Adrenal gland (tissue), 12 donors: ENCODE measurements around the gene TK2. TPM values are rescaled to one million over a fixed set of nuclear protein-coding genes. Genes with fewer than 3 reads are reported as not detected.
A peak's percentile ranks its signal among the peaks of the same experiment; 100 is the strongest.

Experiments used
- DNase-seq, 7 donors: peaks; one replicate each; pipeline ENCODE4 v3.0.0-alpha.2; 2019 to 2020
- H3K27ac ChIP-seq, 5 donors: fragments of 200-600 bp; sonication (generic) in 4 of 5; 1 replicate in 3 of 5; 2 replicates in 2 of 5; pipeline versions ENCODE4 v1.5.1 to v1.8.0; 2016 to 2020; ENCODE audit warnings: mild to moderate bottlenecking in 1 of 5
- H3K27me3 ChIP-seq: fragments of 200-600 bp; 2 replicates; pipeline ENCODE4 v1.8.0; 2021
- H3K36me3 ChIP-seq, 2 donors: fragments of 200-600 bp; replicated peaks in 1 of 2; 1 replicate in 1 of 2; 2 replicates in 1 of 2; pipeline versions ENCODE4 v1.5.1 to v1.8.0; 2018 to 2022
- H3K4me1 ChIP-seq, 2 donors: fragments of 200-600 bp; replicated peaks in 1 of 2; 1 replicate in 1 of 2; 2 replicates in 1 of 2; pipeline versions ENCODE4 v1.5.1 to v1.8.0; 2018 to 2021
- H3K4me3 ChIP-seq, 4 donors: fragments of 200-600 bp; sonication (generic) in 3 of 4; one replicate each; pipeline ENCODE4 v1.5.1; 2016 to 2018
- H3K9me3 ChIP-seq, 3 donors: fragments of 200-600 bp; sonication (generic) in 1 of 3; replicated peaks in 1 of 3; 1 replicate in 2 of 3; 2 replicates in 1 of 3; pipeline versions ENCODE4 v1.5.1 to v1.8.0; 2016 to 2021
- POLR2A ChIP-seq, 2 donors: fragments of 450-650 bp; IDR thresholded peaks; one replicate each; pipeline ENCODE4 v1.6.1; 2017; ENCODE audit warnings: antibody characterized with exemption in 2 of 2, mild to moderate bottlenecking in 2 of 2, moderate library complexity in 1 of 2
- WGBS, 4 donors: extraction: QIAGEN DNeasy Blood & Tissue Kit in 2 of 4; methylation state at CpG; one replicate each; pipeline versions ENCODE4 v1.1.5 to v1.1.7; 2013 to 2017; 5-methylcytosine and 5-hydroxymethylcytosine counted together
- intact Hi-C, 2 donors: fragments of 100-400 bp; cut with DNase I; formaldehyde crosslinking; loops; one replicate each; pipeline versions ENCODE4 v1.14.1 to v1.15.0; 2022 to 2023
- polyA plus RNA-seq, 3 donors: library from polyadenylated mRNA; stranded (reverse); fragments of 200-250 nt in 2 of 3; fragments of 350-450 nt in 1 of 3; fragmentation: Illumina TruSeq in 1 of 3; extraction: RNeasy Lipid Tissue Mini Kit (QIAGEN cat#74804) in 1 of 3; gene quantifications; one replicate each; pipeline ENCODE4 v1.2.3, GENCODE V29; 2013 to 2014
- total RNA-seq, 9 donors: library from RNA; depleted of rRNA in 4 of 9; stranded (reverse); fragments of >200 nt in 4 of 9; fragments of 120-200 nt in 1 of 9; fragmentation: NEBNext Ultra II Directional in 1 of 9; extraction: Animal tissue kit (Norgen Biotek cat#: 25700) in 1 of 9; gene quantifications; one replicate each; pipeline versions ENCODE4 v1.1.0 to v1.2.4, GENCODE V29; 2013 to 2023
- TF ChIP-seq, protein P1 (sequence below), 6 experiments: fragments of 450-650 bp in 4 of 6; fragments of 200-600 bp in 2 of 6; sonication (generic) in 1 of 6; IDR thresholded peaks; 1 replicate in 5 of 6; 2 replicates in 1 of 6; pipeline versions ENCODE4 v1.5.1 to v1.8.0; 2016 to 2021; ENCODE audit warnings: antibody characterized with exemption in 6 of 6, mild to moderate bottlenecking in 2 of 6, moderate library complexity in 1 of 6
- donor health status: healthy with polysubstance abuse.
- donor health status: Bipolar disorder and iron deficiency.
- donor health status: DM: yes; HTN: yes; CAD: no.
- donor health status: DM: no; HTN: no; CAD: no.
- donor health status: DM: no; HTN: no; CAD: no.
- donor health status: DM: yes; HTN: yes; CAD: no.

Gene TK2
- total and polyA plus RNA-seq, 12 donors = 24.9 to 78.9 (median 59.3) TPM

DNA sequence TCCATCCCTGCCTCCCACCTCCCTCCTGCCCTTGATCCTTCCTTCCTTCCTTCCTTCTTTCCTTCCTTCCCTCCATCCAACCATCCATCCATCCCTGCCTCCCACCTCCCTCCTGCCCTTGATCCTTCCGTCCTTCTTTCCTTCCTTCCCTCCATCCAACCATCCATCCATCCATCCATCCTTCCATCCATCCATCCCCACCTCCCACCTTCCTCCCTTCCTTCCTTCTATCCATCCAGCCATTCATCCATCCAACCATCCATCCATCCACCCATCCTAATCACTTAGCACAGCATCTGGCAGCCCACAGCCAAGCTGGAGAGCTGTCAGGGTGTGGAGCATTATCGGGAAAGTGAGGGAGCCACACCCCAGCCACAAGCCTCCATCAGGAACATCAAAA, 54.5 kb downstream of the TK2 start:
- Histone ChIP-seq H3K36me3 (no peaks in the 10 kb centered on the region), H3K4me1 (no peaks in the 10 kb centered on the region), H3K27ac (no peak overlapping the region), H3K27me3 (no peaks in the 10 kb centered on the region), H3K9me3 (no peaks in the 10 kb centered on the region), H3K4me3 (no peak overlapping the region)
- peak in 2 of 7 donors; percentile 1 to 10 for DNase-seq
- intact Hi-C loops = no loop called here
- 84 to 94% (median 91%) methylated on average over 2 of the region's 2 CpGs for WGBS, 4 donors
- TF ChIP-seq, protein P1, sequence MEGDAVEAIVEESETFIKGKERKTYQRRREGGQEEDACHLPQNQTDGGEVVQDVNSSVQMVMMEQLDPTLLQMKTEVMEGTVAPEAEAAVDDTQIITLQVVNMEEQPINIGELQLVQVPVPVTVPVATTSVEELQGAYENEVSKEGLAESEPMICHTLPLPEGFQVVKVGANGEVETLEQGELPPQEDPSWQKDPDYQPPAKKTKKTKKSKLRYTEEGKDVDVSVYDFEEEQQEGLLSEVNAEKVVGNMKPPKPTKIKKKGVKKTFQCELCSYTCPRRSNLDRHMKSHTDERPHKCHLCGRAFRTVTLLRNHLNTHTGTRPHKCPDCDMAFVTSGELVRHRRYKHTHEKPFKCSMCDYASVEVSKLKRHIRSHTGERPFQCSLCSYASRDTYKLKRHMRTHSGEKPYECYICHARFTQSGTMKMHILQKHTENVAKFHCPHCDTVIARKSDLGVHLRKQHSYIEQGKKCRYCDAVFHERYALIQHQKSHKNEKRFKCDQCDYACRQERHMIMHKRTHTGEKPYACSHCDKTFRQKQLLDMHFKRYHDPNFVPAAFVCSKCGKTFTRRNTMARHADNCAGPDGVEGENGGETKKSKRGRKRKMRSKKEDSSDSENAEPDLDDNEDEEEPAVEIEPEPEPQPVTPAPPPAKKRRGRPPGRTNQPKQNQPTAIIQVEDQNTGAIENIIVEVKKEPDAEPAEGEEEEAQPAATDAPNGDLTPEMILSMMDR (IDR thresholded peaks at IDR 0.05) = no peak
- TF ChIP-seq POLR2A (IDR thresholded peaks at IDR 0.05) = no peak

DNA sequence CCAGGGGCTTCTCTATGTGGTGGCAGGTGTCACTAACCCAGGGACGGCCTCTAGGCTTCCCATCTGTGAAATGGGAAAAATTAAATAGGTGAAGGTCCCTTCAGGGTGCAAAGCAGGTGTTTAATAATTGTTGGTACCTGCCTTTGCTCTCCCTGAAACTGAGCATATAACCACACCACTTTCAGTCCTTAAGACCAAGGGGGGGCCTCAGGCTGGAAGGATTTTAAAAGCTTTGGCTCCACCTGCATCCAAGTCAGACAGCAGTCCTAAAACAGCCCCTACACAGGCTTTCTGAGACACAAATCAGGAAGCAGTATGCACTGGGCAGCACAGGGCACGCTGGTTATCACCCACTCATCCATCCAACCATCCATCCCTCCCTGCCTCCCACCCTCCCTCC, 55.0 kb downstream of the TK2 start:
- TF ChIP-seq, protein P1 (IDR thresholded peaks at IDR 0.05) = no peak
- TF ChIP-seq POLR2A (IDR thresholded peaks at IDR 0.05) = no peak
- H3K27me3 ChIP-seq = no peaks in the 10 kb centered on the region
- 89 to 100% (median 97%) methylated on average over 2 of the region's 2 CpGs for WGBS, 4 donors
- H3K27ac ChIP-seq = no peak overlapping the region
- no peaks in the 10 kb centered on the region for H3K9me3 ChIP-seq
- no peaks in the 10 kb centered on the region for H3K36me3 ChIP-seq
- no peaks in the 10 kb centered on the region for H3K4me1 ChIP-seq
- intact Hi-C loops = no loop called here
- peak in 1 of 7 donors; percentile 13 for DNase-seq
- no peak overlapping the region for H3K4me3 ChIP-seq

DNA sequence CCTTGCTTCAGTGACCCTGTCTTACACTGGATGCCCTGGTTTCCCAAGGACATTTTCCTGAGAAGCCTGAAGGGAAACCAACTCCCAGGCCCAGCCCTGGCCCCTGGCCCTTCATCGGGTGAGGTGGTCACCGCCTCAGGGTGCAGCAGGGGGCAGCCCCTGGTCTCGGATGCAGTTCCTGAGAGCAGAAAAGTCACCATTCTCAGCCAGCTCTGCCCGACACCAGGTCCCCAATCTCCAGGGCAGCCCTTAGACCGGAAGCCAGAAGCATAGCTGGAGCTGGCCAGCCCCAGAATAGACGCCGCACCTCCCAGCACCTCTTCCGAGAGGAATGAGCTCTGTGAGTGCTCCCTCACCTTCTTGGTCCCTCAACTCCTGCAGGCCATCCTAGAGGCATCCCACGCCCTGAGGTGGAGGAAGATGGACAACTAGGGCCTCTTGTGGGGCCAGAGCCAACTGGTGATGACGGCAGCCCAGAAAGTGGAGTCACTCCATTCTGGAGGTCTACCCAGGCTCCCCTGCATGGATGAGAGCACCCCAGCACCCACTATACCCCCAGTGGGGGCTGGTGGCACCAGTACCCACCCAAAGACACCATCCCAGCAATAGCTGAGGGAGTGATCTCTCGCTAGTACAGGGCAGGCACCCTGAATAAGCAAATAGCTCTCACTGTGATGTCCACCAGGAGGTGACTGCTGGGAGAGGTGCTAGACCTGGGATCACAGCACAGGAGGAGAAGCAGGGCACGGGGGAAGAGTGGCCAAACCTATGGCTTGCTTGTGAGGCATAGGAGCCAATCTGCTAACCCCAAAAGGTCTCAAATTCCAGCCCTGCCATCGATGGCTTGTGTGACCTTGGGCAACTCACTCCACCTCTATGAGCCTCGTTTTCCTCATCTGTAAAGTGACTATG, 56.2 kb downstream of the TK2 start:
- Histone ChIP-seq H3K9me3 (no peaks in the 10 kb centered on the region), H3K4me3 (no peak overlapping the region), H3K27me3 (no peaks in the 10 kb centered on the region), H3K27ac (no peak overlapping the region), H3K36me3 (no peaks in the 10 kb centered on the region), H3K4me1 (no peaks in the 10 kb centered on the region)
- WGBS, 4 donors = 75 to 95% (median 90%) methylated on average over 4 to 14 of the region's 14 CpGs
- peak in 2 of 7 donors; percentile 5 to 11 for DNase-seq
- intact Hi-C loops = no loop called here
- TF ChIP-seq, protein P1 (IDR thresholded peaks at IDR 0.05) = no peak
- no peak for TF ChIP-seq POLR2A (IDR thresholded peaks at IDR 0.05)

DNA sequence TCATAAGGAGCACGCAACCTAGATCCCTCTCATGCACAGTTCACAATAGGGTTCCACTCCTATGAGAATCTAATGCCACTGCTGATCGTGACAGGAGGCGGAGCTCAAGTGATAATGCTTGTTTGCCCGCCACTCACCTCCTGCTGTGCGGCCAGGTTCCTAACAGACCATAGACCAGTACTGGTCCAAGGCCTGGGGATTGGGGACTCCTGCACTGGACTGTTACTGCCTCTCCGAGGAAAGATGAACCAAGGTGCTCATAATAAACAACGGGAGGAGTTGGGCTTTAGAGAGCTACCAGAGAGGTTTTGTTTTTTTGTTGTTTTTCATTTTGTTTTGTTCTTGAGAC, 58.2 kb downstream of the TK2 start:
- TF ChIP-seq POLR2A (IDR thresholded peaks at IDR 0.05) = no peak
- TF ChIP-seq, protein P1 (IDR thresholded peaks at IDR 0.05) = no peak
- peaks cover 0 to 9% of the 10 kb centered on the region in 2 donors for H3K4me1 ChIP-seq
- H3K9me3 ChIP-seq = no peaks in the 10 kb centered on the region
- peak in 1 of 7 donors; percentile 15 for DNase-seq
- no peaks in the 10 kb centered on the region for H3K27me3 ChIP-seq
- no peak overlapping the region for H3K27ac ChIP-seq
- no peak overlapping the region for H3K4me3 ChIP-seq
- intact Hi-C loops = no loop called here
- H3K36me3 ChIP-seq = no peaks in the 10 kb centered on the region
- WGBS, 4 donors = 86 to 92% (median 89%) methylated on average over 7 of the region's 7 CpGs
